ENCODE results near the gene CASP6.

CASP6 gene

DNA sequence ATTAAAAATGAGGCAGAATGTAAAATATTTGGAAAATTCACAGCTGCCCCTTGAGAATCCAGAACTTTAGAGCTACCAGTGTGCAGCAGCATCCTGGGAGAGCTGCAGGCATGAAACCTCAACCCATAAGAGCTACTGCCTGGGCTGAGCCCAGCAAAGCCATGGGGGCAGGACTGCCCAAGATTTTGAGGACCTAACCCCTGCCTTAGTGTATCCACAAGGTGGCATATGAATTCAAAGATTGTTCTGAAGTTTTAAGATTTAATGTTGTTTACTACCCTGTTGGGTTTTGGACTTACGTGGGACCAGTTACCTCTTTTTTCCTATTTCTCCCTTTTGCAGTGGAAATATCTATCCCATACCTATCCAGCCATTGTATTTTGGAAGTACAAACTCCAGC is 26.4 kb downstream of the CASP6 start:
- peaks cover 23 to 42% (median 30%) of the 10 kb centered on the region in 11 experiments for H3K9me3 ChIP-seq (replicated peaks in 1 of 11)
- H3K27me3 ChIP-seq, result no peaks in the 10 kb centered on the region
- H3K4me2 ChIP-seq, result no peak overlapping the region
- H4K20me1 ChIP-seq, result no peaks in the 10 kb centered on the region
- no peak overlapping the region for H3K9ac ChIP-seq
- no peak for TF ChIP-seq Cebpa-rat (IDR thresholded peaks at IDR 0.05)
- H3K4me3 ChIP-seq, result no peak overlapping the region
- peaks cover 4 to 78% (median 18%) of the 10 kb centered on the region in 11 experiments; a peak in 14 of 22 replicates for H3K36me3 ChIP-seq
- no peaks in the 10 kb centered on the region for H3K4me1 ChIP-seq
- H3K27ac ChIP-seq, result no peak overlapping the region

DNA sequence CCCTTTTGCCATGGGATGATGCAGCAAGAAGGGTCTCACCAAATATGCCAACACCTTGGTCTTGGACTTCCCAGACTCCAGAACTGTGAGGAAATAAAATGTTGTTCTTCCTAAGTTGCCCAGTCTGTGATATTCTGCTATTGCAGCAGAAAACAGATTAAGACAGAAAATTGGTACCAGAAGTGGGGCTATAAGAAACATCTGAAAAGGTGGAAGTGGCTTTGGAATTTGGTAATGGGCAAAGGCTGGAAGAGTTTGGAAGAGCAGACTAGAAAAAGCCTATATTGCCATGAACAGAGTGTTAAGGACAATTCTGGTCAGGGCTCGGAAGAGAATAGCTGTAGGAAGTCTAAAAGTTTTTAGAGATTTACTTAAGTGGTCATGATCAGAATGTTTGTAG is 27.4 kb downstream of the CASP6 start:
- Histone ChIP-seq H4K20me1 (no peaks in the 10 kb centered on the region), H3K4me1 (no peaks in the 10 kb centered on the region), H3K27me3 (no peaks in the 10 kb centered on the region), H3K4me3 (no peak overlapping the region), H3K36me3 (peaks cover 4 to 77% (median 18%) of the 10 kb centered on the region in 11 experiments; a peak in 14 of 22 replicates), H3K9me3 (replicated peaks in 1 of 11) (peaks cover 32 to 51% (median 41%) of the 10 kb centered on the region in 11 experiments), H3K9ac (no peak overlapping the region), H3K27ac (no peak overlapping the region), H3K4me2 (no peak overlapping the region)
- no peak for TF ChIP-seq Cebpa-rat (IDR thresholded peaks at IDR 0.05)

DNA sequence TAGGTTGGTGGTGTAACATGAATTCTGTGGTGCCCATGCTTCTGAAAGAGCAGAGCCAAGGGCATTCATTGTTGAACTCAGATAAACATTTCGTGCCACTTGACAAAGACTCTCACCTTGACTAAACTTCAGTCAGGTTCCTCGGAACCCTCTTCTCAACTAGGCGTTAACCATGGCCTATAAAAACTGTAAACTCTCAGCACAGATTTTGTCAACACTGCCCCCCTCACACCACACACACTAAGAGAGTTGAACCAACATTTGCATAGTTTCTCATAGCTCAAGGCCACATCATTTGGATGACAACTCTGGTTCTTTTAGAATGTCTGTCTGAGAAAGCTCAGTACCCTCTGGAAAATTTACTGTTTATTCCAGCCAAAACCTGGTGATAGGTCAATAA is 28.1 kb downstream of the CASP6 start:
- TF ChIP-seq Cebpa-rat (IDR thresholded peaks at IDR 0.05), result no peak
- Histone ChIP-seq H4K20me1 (no peaks in the 10 kb centered on the region), H3K4me3 (no peak overlapping the region), H3K9ac (no peak overlapping the region), H3K27ac (no peak overlapping the region), H3K27me3 (no peaks in the 10 kb centered on the region), H3K4me2 (no peak overlapping the region), H3K36me3 (peaks cover 4 to 77% (median 18%) of the 10 kb centered on the region in 11 experiments; a peak in 15 of 22 replicates), H3K4me1 (no peaks in the 10 kb centered on the region), H3K9me3 (replicated peaks in 1 of 11) (peaks cover 32 to 56% (median 42%) of the 10 kb centered on the region in 11 experiments)

DNA sequence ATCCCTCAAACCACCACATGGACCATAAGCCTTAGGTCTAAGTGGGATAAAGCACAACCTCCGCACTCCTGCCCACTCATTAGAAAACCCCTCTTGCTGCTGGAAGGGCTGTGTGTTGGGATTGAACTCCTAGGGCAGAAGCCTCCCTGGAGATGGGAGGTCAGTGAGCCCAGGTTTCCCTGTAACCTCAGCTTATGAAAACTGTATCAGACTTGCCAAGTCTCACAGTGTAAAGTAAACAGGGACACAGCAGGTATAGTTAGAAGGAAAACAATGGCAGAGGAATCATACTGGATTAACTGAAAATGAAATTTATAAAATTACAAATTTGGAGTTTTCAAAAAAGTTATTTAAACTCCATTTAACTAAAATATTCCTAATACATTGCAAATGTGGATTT is 29.9 kb downstream of the CASP6 start:
- no peaks in the 10 kb centered on the region for H4K20me1 ChIP-seq
- no peak overlapping the region for H3K4me3 ChIP-seq
- no peak for TF ChIP-seq Cebpa-rat (IDR thresholded peaks at IDR 0.05)
- no peak overlapping the region for H3K9ac ChIP-seq
- no peaks in the 10 kb centered on the region for H3K4me1 ChIP-seq
- H3K36me3 ChIP-seq, result peaks cover 0 to 63% (median 9%) of the 10 kb centered on the region in 11 experiments; a peak in 13 of 22 replicates
- no peak overlapping the region for H3K27ac ChIP-seq
- peaks cover 13 to 37% (median 23%) of the 10 kb centered on the region in 11 experiments for H3K9me3 ChIP-seq (replicated peaks in 1 of 11)
- H3K27me3 ChIP-seq, result no peaks in the 10 kb centered on the region
- no peak overlapping the region for H3K4me2 ChIP-seq

DNA sequence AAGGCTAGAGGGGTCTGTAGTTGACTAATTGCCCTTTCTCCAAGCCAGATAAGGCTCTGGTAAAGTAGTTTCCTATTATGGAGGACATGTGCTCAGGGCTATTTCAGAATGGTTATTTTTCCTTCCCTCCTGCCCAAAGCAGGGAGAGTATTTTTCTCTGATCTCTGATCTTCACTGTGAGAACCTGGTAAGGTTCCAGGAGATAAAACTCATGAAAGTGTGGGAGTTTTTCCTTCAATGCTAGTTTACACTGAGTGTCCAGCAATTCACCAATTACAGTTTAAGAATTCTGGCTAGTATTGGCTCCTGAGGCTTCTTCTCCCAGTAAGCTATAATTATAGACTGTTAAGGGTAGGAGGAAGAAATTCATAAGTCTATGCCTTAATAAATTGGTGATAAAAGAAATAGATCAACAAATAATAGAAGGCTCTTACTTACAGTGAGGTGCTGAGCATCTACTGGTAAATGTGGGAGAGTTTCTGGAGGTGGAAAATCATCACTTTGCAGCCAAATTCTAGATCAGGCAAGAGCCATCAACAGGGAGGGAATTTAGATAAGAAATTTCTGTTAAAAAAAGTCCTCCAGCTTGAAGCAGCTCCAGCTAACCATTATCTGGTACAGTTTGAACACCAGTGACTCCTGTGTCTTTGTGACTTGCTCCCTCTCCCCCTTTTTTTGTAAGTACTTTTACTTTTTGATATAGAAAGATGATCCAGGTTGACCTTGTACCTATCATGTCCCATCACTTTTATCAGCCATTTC is 30.9 kb downstream of the CASP6 start:
- TF ChIP-seq Cebpa-rat (IDR thresholded peaks at IDR 0.05), result no peak

DNA sequence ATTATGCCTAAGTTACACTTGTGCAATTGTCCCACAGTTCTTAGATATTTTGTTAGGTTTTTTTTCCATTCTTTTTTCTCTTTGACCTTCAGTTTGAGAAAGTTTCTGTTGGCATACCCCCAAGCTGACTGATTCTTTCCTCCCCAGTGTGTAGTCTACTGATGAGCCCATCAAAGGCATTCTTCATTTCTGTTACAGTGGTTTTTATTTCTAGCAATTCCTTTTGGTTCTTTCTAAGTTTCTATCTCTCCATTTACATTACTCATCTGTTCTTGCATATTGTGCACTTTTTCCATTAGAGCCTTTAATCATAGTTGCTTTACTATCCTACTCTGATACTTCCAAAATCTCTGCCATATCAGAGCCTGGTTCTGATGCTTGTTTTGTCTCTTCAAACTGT is 31.9 kb downstream of the CASP6 start:
- no peak overlapping the region for H3K4me3 ChIP-seq
- H3K27me3 ChIP-seq, result no peaks in the 10 kb centered on the region
- no peak overlapping the region for H3K27ac ChIP-seq
- H4K20me1 ChIP-seq, result peaks cover 0 to 8% (median 0%) of the 10 kb centered on the region in 11 experiments; a peak in 1 of 22 replicates
- peaks cover 12 to 29% (median 20%) of the 10 kb centered on the region in 11 experiments for H3K9me3 ChIP-seq (replicated peaks in 1 of 11)
- no peak for TF ChIP-seq Cebpa-rat (IDR thresholded peaks at IDR 0.05)
- H3K36me3 ChIP-seq, result peaks cover 0 to 54% (median 8%) of the 10 kb centered on the region in 11 experiments; a peak in 10 of 22 replicates
- no peaks in the 10 kb centered on the region for H3K4me1 ChIP-seq
- no peak overlapping the region for H3K4me2 ChIP-seq
- H3K9ac ChIP-seq, result no peak overlapping the region

More for the DNA sequence above, 30.9 kb downstream of the CASP6 start:
- H3K9ac ChIP-seq, result no peak overlapping the region
- no peaks in the 10 kb centered on the region for H3K27me3 ChIP-seq
- H3K36me3 ChIP-seq, result peaks cover 0 to 59% (median 8%) of the 10 kb centered on the region in 11 experiments; a peak in 10 of 22 replicates
- H3K4me1 ChIP-seq, result no peaks in the 10 kb centered on the region
- H3K27ac ChIP-seq, result no peak overlapping the region
- no peak overlapping the region for H3K4me2 ChIP-seq
- H3K9me3 ChIP-seq (replicated peaks in 1 of 11), result peaks cover 12 to 30% (median 20%) of the 10 kb centered on the region in 11 experiments
- no peaks in the 10 kb centered on the region for H4K20me1 ChIP-seq
- no peak overlapping the region for H3K4me3 ChIP-seq

DNA sequence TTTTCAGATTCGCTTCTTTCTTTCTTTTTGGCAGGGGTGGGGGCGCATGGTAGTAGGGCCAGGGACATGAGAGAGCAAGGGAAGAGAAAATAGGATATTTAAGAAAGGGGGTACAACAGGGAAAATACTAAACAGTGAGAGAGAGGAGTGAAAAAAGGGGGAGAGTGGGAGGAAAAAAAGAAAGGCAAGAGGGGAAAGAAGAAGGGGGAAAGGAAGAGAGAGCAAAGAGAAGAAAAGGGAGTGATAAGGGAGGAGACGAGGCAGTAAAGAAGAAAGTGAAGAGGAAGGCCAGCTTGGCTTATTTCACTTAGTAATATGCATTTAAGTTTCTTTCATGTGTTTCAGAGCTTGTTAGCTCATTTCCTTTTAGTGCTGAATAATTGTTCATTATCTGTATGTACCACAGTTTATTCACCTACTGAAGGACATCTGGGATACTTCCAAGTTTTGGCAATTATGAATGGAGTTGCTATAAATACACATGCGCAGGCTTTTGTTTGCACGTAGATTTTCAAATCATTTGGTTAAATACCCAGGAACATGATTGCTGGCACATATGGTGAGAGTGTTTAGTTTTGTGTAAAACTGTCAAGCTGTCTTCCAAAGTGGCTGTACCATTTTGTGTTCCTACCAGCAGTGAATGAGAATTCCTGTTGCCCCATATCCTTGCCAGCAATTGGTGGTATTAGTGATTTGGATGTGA is 37.3 kb downstream of the CASP6 start:
- H3K9ac ChIP-seq, result no peak overlapping the region
- no peak for TF ChIP-seq Cebpa-rat (IDR thresholded peaks at IDR 0.05)
- H3K4me1 ChIP-seq, result no peaks in the 10 kb centered on the region
- H3K36me3 ChIP-seq, result peaks cover 0 to 60% (median under 1%) of the 10 kb centered on the region in 11 experiments; a peak in 7 of 22 replicates
- H3K9me3 ChIP-seq (replicated peaks in 1 of 11), result peaks cover 0 to 10% (median 7%) of the 10 kb centered on the region in 11 experiments; a peak in 15 of 22 replicates
- H3K27ac ChIP-seq, result no peak overlapping the region
- no peak overlapping the region for H3K4me3 ChIP-seq
- peaks cover 0 to 8% (median 0%) of the 10 kb centered on the region in 11 experiments; a peak in 1 of 22 replicates for H4K20me1 ChIP-seq
- no peak overlapping the region for H3K4me2 ChIP-seq
- H3K27me3 ChIP-seq, result no peaks in the 10 kb centered on the region

DNA sequence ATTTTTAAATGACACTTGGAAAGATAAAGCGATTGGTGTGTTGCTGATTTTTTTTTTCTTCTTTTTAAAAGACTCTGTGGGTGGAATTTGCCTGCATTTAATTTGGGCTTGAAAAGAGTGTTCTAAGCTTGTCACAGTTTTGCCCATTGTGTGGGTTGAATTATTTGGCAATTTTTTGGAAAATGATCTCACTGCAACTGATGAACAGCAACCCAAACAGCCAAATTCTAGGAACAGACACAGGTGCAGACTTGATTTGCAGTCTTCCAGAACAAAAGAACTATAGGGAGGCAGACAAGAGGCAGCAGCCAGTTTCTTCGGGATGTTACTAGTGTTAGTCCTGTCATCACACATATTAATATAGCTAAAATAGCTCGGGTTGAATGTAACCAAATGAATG is 40.5 kb downstream of the CASP6 start:
- Histone ChIP-seq H3K4me1 (no peaks in the 10 kb centered on the region), H3K27ac (no peak overlapping the region), H3K4me3 (no peak overlapping the region), H3K36me3 (peaks cover 0 to 66% (median 0%) of the 10 kb centered on the region in 11 experiments; a peak in 4 of 22 replicates), H3K27me3 (no peaks in the 10 kb centered on the region), H3K4me2 (no peak overlapping the region), H3K9ac (no peak overlapping the region), H4K20me1 (peaks cover 0 to 19% (median 0%) of the 10 kb centered on the region in 11 experiments; a peak in 2 of 22 replicates), H3K9me3 (replicated peaks in 1 of 11) (no peaks in the 10 kb centered on the region)
- TF ChIP-seq Cebpa-rat (IDR thresholded peaks at IDR 0.05), result no peak

DNA sequence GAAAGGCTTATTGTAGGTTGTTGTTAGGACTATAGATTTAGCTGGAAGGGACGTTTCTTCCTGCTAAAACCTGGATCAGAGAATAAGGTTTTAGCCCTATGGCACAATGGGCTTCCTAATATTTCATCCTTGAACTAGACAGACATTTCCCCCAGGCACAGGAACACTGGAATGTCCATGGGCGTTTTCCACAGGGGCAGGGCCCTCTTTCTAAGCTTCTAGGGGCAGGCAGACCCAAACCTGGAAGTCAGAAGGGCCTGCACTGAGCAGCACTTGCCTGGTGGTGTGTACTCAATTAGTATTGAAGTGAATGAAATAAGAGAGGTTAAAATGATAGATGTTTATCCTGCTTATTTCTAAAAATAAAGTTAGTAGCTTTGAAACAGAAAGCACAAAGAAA is 41.1 kb downstream of the CASP6 start:
- Histone ChIP-seq H3K4me2 (no peak overlapping the region), H3K36me3 (peaks cover 0 to 66% (median 0%) of the 10 kb centered on the region in 11 experiments; a peak in 4 of 22 replicates), H3K9ac (no peak overlapping the region), H3K27me3 (no peaks in the 10 kb centered on the region), H3K4me3 (no peak overlapping the region), H3K4me1 (no peaks in the 10 kb centered on the region), H4K20me1 (peaks cover 0 to 19% (median 0%) of the 10 kb centered on the region in 11 experiments; a peak in 2 of 22 replicates), H3K27ac (no peak overlapping the region), H3K9me3 (replicated peaks in 1 of 11) (no peaks in the 10 kb centered on the region)
- no peak for TF ChIP-seq Cebpa-rat (IDR thresholded peaks at IDR 0.05)
